ENCODE data around the gene AP5B1.

Gene AP5B1

GRCh38 chr11:65780770-65781151 lies at the start of gene AP5B1:
Gene AP5B1, minus strand, starts transcription at chr11:65780976. Its CDS starts 385 bp downstream, at chr11:65780591.
- peak; percentile 83 for DNase-seq

DNA sequence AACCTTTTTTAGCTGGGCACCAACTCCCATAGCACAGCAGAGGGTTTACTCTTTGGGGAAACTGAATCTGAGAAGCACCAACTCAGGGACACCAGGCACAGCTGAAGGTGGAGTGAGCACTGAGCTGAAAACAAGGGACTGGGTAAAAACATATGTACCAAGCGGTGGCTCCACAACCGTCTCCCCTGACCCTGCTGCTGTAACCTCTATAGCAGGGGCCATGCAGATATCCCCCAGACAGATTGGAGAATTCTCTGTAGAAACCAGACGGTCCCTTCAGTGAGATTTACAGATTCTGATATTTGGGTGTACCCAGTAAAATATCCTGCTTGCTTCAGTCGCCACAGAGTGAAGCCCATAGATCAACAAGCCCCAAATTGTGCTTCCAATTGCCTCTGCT lies 48.7 kb upstream of the AP5B1 start:
- no peak for DNase-seq

- DNase-seq: no peak
Observed at GRCh38 chr11:65826984-65827735, 46.4 kb upstream of the AP5B1 start.

GRCh38 chr11:65822776-65823528 lies 42.2 kb upstream of the AP5B1 start:
- no peak for DNase-seq

- no peak for DNase-seq
Observed at GRCh38 chr11:65821107-65821506, 40.3 kb upstream of the AP5B1 start.

GRCh38 chr11:65817835-65818680 lies 37.3 kb upstream of the AP5B1 start:
- peak; percentile 97 for DNase-seq

DNA sequence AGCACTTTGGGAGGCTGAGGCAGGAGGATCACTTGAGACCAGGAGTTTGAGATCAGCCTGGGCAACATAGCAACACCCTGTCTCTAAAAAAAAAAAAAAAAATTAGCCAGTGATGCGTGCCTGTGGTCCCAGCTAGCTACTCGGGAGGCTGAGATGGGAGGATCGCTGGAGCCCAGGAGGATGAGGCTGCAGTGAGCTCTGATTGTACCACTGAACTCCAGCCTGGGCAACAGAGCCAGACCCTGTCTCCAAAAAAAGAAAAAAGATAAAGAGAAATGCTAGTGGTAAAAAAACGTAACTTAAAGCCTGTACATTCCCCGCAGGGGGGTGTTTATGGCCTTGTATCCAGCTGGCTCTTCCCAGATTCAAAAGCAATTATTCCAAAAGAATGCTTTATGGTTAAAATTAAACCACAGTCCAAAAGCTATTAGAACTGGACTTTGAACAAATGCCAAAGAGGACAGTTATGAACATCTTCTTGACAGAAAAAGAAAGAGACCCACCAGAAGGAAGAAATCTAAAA lies 36.6 kb upstream of the AP5B1 start:
- no peak for DNase-seq

DNA sequence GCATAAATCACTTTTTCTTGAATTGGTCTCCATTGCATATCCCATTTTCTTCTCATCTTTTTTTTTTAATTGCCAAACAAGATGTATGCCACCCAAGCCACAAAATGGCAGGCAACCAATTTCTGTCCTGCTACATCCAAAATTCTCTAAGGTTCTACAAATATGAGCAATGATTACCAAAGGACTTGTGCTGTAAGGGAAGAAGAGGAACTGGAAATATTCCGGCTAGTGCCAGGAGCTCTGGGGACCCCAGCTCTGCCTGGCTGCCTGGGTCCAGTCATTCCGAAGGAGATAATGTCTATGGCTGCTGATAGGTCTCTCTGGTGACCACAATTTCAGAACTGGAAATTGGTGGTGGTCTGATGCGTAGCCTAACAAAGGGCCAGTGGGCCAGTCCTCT lies 35.9 kb upstream of the AP5B1 start:
- no peak for DNase-seq

DNA sequence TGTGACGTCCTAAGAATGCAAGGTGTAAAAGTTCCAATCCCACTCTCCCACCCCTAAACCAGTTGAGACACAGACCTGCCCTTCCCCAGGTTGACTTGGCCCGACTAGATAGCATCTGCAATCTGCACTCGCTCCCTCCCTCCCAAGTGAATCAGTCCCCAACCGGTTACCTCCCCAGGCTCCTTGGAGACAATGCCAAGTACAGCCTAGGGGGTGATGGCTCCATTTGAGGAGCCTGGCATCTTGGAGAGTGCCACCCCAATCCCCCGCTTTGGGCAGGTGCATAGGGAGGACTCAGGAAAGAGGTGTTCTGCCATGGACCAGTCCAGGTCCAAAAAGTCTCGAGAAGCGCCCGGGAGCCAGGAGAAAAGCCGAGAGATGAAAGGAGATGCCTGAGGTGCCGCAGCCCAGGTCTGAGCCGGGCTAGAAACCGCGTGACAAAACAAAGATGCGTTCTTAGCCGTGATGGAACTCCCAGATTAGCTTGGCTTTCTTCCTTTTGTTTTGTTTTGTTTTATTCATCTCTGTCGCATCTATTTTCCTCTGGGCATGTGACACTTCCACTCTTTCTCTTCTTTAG lies 34.3 kb upstream of the AP5B1 start:
- no peak for DNase-seq

DNA sequence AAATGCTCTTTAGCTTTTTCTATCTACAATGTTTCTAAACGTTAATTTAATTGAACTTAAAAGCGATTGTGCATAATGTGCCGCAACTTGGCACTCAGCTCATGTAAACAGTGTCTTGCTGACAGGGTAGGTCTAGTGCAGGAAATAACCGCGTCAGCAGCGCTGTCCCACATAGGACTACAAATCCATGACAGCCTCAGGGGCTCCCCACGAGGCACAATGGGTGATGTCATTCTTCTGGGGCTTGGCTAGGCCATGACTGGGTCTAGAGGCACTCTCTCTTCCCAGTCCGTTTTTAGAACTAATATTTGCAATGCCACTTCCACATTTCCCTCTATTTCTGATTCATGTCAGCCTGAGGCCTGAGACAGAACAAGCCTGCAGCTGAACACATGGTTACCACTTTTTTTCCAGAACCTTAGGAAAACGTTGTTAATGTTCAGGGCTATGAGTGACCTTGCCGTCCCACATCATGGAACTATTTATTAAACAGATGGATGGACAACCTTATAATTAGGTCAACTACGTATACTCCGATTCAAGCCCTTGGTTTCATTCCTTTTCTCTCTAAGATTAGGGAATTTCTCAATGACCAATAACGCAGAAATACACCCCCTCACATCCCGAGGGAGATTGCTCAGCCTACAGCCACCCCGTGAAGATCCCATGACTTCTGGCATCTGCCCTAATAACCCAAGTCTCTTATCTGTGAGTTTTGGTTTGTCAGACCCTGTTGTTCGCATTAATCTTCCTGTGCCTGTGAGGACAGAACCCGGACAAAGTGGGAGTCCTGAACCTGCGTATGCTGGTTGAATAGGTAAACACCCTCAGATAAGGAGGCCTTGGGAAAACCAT lies 33.6 kb upstream of the AP5B1 start:
- no peak for DNase-seq

- no peak for DNase-seq
Observed at GRCh38 chr11:65811764-65812475, 31.1 kb upstream of the AP5B1 start.

GRCh38 chr11:65810046-65810868 lies 29.5 kb upstream of the AP5B1 start:
- DNase-seq: peak; percentile 18

DNA sequence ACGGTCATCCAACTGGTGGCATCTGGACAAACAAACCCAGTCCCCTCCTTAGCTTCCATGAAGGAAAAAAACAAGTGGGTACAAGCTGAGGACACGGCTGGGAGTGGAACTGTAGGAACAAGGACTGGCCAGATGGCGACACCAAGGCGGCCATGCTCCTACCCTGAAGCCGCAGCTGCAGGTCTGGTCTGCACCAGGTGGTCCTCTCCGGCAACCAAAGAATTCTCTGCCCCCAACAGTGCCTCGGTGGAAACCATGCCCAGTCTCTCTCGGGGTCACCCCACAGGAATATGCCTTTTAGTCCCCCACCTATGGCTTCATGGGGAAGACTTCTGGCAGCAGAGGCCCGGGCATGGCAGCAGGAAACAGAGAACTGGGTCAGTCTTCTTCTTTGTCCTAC lies 28.7 kb upstream of the AP5B1 start:
- DNase-seq: no peak

DNA sequence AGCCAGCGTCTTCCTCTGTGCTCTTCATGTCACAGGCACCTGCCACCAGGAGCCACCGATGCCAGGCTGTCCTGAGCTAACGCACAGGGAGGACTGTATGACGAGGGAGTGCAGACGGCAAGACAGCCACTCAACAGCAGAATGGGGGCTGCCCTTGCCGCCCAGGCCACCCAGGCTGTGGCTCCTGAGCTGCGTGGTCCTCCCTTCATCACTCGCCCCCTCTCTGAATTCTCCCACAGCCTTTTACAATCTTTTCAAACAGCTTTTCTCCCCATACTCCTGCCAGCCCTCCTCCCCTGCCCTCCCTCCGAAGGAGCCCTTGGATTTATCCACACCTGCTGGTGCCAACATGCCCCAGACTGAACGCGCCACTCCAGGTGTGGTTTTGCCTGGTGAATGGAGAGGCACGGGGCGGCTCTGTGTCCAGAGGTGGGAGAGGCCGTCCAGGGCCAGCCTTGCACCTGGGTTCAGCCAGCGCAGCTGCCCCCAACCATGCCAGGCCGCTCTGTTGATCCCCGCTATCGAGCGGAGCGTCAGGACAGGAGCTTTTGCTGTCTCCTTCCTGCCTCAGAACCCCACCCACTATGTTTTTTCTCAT lies 28.1 kb upstream of the AP5B1 start:
- DNase-seq: no peak

GRCh38 chr11:65806979-65807378 lies 26.2 kb upstream of the AP5B1 start:
- no peak for DNase-seq

DNA sequence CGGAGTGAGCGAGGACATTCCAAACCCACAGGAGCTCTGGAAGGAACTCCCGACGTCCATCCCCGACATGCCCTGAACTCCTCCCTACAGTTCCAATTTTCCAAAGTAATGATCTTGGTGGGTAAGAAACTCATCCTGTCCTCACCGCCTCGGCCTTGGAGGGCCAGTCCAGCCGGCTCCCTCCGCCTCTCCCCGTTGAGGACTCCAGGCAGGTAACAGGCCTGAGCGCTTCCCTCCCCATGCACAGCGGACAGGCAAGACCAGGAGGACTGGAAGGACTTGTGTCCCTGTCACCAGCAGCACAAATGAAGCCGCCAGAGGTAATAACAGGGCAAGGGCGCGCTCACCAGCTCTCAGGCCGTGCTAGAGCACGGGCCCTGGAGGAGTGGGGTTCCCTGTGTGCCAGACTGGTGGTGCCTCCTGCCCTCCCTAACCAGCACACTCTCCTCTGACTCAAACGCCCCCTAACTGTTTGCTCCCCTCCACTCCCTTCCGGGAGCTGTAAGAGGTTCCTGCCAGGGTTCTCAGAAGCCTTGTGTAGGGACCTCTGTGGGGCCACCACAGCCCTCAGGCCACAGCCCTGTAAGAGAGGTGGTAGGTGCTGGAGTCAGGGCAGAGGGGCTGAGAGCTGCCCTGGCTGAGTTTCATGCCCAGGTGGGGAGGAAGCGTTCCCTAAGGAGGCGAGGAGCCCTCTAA lies 23.2 kb upstream of the AP5B1 start:
- no peak for DNase-seq

- no peak for DNase-seq
Observed at GRCh38 chr11:65802841-65803240, 22.1 kb upstream of the AP5B1 start.

- DNase-seq: no peak
Observed at GRCh38 chr11:65801153-65801987, 20.6 kb upstream of the AP5B1 start.
